GM18951 (cell line): ENCODE data around the gene GABPB2.

ENCODE experiments used
- POLR2A ChIP-seq: IDR thresholded peaks from 4 replicates; pipeline ENCODE4 v1.6.1; 2011; ENCODE audit warnings: mild to moderate bottlenecking; ENCODE audit not compliant: insufficient read length, insufficient read depth; ENCODE audit errors: extremely low read depth
- in situ Hi-C: fragments of 300-500 bp; cut with MboI; formaldehyde crosslinking; loops from one replicate; pipeline ENCODE4 v1.12.0; 2022; ENCODE audit warnings: low sequenced_read_pairs, mixed read lengths, inconsistent platforms; ENCODE audit not compliant: unreplicated experiment

Gene GABPB2

DNA sequence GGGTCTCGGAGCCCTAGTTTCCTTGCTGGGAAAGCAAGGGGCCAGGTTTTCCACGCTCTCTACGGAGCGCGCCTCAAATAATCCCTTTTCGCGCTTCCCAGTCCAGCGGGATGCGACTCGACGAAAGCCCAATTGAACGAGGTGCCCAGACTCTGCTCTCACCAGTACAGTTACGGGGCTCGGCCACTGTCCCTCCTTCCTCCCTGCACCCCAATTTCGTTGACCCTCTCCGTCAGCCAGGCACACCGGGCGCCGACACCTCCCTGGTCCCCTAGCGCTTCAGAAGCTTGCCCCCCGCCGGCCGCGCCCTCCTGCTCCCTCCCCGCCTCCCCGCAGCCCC lies 75.5 kb downstream of the GABPB2 start:
- in situ Hi-C loops: no loop called here
- TF ChIP-seq POLR2A: no peak

DNA sequence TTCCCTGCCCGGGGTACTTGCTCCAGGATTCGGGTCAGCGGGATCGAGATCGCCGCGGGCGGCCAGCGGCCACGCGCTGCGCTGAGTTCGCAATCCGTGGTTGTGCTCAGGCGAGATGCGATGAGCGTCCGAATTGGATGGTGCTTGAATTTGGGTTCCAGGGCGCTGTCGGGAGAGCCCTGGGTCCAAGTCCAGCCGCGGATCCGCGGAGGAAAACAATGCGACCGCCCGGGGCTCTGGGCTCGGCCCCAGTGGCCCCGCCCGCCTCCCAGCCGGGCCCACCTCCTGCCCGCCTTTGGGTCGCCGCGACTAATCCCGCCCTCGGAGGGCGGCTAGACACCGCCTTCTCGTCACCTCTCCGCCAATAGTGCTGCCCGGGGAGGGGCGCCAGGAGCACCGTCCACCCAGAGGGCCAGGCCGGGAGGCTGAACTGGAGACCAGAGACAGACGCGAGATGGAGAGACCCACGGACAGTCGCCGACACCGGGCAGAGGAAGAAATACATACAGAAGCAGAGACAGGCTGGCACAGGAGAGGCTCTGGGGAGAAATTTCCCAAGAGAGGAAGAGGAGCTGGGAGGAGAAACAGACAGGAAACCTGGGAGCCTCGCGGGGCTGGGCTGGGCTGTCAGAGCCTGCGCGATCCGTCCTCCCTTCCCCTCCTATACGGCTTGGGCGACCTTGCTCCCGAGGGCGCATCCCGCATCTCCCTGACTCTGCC lies 76.0 kb downstream of the GABPB2 start, which contains the start of gene SEMA6C:
TSS of gene SEMA6C (minus strand) at position 220 of the 720 bp plus-strand sequence. CDS start 4,010 bp downstream, outside the sequence.
- peak; percentile 48 for TF ChIP-seq POLR2A
- in situ Hi-C loops: no loop called here

DNA sequence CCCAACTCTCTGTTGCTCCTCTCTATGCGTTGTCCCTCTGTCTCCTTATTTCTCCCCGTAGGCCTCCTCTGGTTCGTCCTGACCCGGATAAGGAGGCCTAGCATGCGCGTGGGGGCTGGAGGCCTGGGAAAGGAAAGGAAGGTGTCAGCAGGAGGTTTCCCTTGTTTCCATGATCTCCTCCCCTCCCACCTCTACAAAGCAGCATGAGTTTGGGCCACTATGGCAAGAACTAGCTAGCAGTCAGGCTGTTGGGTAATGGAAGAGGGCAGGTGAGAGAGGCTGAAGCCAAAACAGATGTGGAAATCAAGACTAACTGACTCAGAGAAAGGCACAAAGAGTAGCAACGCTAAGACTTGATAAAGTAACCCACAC lies 76.6 kb downstream of the GABPB2 start:
- TF ChIP-seq POLR2A: no peak
- in situ Hi-C loops: no loop called here

DNA sequence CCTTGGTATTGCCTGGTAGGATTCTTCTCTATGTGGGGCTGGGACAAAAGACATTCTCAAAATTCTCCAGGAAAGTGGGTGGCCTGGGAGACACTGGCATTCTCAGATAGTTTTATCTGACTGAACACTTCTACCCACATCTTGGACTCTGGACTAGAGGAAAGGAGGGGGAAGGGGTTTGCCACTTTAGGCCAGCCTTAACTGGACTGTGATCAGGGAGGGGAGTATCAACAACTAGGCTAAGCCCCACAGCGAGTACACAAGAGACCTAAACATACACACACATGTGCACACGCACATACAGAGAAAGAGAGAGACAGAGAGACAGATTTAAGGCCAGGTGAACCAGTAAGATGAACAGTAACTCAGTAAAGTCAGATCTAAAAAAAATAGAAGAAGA lies 77.1 kb downstream of the GABPB2 start:
- in situ Hi-C loops: no loop called here
- TF ChIP-seq POLR2A: no peak

DNA sequence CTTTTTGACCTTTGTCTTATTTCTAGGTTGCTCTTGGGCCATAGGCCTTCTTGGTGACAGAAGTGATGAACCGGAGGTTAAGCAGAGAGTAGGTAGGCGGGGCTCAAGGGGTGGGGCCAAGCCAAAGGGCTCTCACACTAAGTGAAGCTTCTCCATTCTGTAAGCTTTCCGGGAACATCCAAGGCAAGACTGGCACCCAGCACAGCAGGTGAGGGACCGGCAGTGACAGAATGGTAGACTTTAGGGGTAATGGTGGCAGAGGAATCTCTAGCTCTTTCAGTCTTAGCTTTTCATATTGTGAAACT lies 85.9 kb downstream of the GABPB2 start, which contains the start of gene TNFAIP8L2:
TSS of gene TNFAIP8L2 (plus strand) at position 135 of the 305 bp plus-strand sequence. CDS start 2,049 bp downstream, outside the sequence.
- TF ChIP-seq POLR2A: peak; percentile 39
- in situ Hi-C loops: loop anchor here (5.0 kb wide), 1 partner anchor 59 kb away; no protein-coding TSS in a partner anchor

DNA sequence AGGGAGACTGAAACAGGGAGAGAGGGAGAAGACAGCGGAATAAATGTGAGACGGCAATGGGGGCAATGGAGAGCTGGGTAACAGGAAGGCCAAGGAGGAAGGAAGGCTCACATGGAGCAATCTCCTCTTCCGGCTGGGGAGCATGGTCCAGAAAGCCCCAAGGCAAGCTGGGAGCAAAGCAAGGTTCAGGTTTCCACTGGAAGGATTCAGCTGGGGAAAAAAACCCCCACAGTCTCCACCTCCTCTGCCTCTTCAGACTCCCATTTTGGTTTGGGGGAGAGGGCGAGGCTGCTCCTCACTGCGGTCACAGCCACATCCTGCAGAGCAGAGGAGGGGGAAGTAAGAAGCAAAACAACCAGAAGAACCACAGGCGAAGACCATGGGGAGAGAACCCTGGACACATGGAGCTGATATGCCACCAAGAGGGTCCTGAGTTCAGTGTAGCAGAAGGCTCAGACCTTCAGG lies 86.5 kb downstream of the GABPB2 start:
- peak; percentile 31 for TF ChIP-seq POLR2A
- in situ Hi-C loops: loop anchor here (5.0 kb wide), 1 partner anchor 60 kb away; no protein-coding TSS in a partner anchor

DNA sequence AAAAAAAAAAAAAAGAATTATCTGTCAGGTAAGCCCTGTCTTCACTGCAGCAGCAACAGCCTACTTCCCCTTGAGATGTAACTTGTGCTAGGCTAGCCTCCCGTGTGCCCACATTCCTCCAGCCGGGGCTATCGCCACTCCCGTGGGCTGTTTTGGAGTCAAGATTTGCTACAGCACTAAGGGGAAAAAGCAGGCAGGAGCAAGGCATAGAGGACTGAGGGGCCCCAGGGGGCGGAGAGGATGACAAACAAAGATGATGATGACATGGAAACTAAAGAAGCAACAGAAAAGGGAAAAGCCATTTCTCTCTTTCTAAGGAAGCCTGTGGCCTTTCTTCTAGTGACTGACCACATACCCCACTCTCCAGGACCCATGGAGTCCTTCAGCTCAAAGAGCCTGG lies 87.8 kb downstream of the GABPB2 start:
- TF ChIP-seq POLR2A: no peak
- in situ Hi-C loops: loop anchor here (5.0 kb wide), 1 partner anchor 61 kb away; no protein-coding TSS in a partner anchor

DNA sequence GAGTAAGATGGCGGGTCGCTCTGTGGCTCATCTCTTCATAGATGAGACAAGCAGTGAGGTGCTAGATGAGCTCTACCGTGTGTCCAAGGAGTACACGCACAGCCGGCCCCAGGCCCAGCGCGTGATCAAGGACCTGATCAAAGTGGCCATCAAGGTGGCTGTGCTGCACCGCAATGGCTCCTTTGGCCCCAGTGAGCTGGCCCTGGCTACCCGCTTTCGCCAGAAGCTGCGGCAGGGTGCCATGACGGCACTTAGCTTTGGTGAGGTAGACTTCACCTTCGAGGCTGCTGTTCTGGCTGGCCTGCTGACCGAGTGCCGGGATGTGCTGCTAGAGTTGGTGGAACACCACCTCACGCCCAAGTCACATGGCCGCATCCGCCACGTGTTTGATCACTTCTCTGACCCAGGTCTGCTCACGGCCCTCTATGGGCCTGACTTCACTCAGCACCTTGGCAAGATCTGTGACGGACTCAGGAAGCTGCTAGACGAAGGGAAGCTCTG lies 88.2 kb downstream of the GABPB2 start:
- no peak for TF ChIP-seq POLR2A
- in situ Hi-C loops: loop anchor here (5.0 kb wide), 1 partner anchor 62 kb away; no protein-coding TSS in a partner anchor

DNA sequence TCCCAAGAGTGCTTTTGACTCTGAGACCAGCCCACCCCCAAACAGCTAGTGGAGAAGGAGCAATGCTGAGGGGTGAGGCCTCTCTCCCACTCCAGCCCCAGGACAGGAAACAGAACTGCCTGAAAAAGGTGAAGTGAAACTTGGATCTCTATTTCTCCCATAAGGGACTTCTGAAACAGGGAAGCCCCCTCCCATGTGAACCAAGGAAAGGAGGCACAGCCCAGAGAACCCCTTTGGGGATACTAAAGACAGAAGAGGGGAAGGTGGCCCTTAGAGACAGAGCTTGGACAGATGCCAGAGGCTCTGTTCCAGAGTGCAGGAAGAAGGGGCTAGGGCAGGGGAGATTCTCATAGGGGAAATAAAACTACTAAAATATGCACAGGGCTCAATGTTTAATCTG lies 88.8 kb downstream of the GABPB2 start:
- TF ChIP-seq POLR2A: no peak
- in situ Hi-C loops: loop anchor here (5.0 kb wide), 1 partner anchor 62 kb away; no protein-coding TSS in a partner anchor

DNA sequence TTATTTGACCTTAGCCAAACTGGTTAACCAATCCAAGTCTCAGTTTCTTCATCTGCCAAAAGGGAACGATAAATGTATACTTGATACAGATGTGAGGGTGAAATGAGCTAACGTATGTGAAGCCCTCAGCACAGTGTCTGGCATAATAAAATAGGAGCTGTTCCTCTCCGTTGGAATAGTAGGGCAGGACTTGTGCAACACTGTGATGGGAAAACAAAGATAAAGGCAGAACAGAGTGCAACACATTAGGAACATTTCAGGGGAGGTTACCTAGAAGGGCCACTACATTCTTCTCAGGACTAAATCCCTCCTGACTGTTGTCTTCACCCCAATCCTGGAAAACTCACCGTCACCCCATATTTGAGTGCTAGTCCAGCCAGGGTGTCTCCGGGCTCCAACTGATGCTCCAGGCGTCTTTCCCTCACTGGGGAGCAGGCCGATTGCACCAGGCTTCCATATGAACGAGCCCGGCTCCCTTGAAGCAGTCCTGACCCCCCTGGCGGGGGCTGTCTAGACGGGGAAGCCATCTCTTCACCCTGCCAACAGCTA lies 94.2 kb downstream of the GABPB2 start:
- in situ Hi-C loops: no loop called here
- no peak for TF ChIP-seq POLR2A

DNA sequence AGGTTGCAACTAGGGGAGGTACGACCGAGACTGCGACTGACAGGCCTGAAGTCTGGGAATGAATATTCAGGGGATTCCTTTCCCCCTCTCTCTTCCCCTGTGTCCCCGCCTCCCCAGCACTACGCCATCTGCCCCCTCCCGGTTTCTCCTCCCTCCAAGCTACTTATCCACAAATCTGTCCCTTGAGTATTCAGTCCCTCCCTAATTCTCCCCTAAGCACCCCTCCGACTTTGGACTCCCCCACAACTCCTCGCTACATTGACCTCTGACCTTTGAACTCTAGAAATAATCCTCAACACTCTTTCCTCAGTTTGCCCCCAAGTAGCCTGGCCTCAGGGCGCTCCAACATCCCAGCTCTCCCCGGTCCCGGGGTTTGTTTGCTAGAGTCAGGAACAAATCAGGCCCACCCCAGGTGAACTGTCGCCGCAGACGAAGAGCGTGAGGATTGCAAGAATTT lies 94.7 kb downstream of the GABPB2 start:
- no peak for TF ChIP-seq POLR2A

DNA sequence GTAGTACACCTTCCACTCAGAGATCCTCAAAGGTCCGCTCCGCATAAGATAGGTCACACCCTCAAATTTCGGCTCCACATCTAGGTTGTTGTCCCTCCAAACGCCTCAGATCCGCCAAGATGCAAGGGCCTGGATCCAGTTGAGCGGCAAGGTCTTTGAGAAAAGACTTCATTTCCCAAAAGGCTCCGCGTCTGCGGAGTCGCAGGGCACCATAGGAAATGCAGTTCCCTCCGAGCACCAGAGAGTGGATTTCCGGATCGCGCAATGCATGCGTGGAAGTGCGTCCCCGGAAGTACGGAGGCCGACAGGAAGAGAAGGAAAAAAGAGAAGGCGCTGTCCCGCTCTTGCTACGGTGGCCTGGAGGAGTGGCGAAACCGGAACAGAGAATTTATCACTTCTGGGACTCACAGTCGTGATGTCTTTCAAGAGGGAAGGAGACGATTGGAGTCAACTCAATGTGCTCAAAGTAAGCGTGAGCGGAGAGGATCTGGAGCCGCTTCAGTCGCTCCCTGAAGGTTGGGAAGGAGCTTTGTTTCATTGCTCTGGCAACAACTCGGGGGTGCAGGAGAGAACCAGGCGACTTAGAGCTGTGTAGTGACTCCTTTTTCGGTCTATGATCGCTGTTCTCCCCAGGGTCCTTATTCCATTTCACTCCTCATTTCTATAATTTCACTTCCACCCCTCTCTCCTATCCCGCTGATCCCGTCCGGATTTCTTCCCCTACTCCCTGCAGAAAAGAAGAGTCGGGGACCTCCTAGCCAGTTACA lies 95.4 kb downstream of the GABPB2 start, which contains the start of the genes LYSMD1 and SCNM1:
TSS of gene LYSMD1 (minus strand) at position 165 of the 767 bp plus-strand sequence. CDS start 644 bp downstream, outside the sequence.
TSS of gene SCNM1 (plus strand) at position 407 of the 767 bp plus-strand sequence. CDS start at position 416, 9 bp downstream.
- in situ Hi-C loops: no loop called here
- peak; percentile 73 for TF ChIP-seq POLR2A

More for the DNA sequence above, 94.7 kb downstream of the GABPB2 start:
- in situ Hi-C loops: no loop called here

DNA sequence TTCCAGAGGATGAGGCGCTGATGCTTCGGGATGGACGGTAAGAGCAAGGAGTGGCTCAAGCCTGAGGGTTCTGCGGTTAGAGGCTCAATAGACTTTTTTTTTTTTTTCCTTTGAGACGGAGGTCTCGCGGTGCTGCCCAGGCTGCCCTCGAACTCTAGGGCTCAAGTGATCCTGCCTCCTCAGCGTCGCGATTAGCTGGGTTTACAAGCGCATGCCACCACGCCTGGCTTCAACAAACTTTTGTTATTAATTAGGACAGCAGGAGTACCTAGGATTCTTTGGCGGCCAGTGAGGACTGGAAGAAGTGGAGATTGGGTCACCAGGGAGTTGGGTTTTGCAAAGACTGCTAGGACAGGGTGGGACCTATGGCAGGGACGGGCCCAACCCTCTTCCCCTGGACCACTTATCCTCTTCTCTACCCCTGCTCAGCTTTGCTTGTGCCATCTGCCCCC lies 96.0 kb downstream of the GABPB2 start:
- in situ Hi-C loops: no loop called here
- TF ChIP-seq POLR2A: no peak
